Suprapubic skin (tissue), 3 donors: ENCODE data around the gene C4BPB.

Source experiments
- CTCF ChIP-seq, 2 donors: fragments of 200-600 bp in 1 of 2; fragments of 450-650 bp in 1 of 2; sonication (generic) in 1 of 2; IDR thresholded peaks; one replicate each; pipeline ENCODE4 v1.5.1; 2016 to 2019; ENCODE audit warnings: antibody characterized with exemption in 2 of 2, mild to moderate bottlenecking in 1 of 2, moderate library complexity in 1 of 2
- EP300 ChIP-seq: sonication (generic); formaldehyde crosslinking; IDR thresholded peaks from one replicate; pipeline ENCODE4 v1.6.1; 2017; ENCODE audit warnings: antibody characterized with exemption

GRCh38 chr1:207056673-207057072 lies 32.0 kb upstream of the C4BPB start:
- TF ChIP-seq EP300 (no peak), CTCF (IDR thresholded peaks at IDR 0.05) (no peak)
